WTC11 (cell line): ENCODE results near the gene DISC1. TPM values are rescaled to one million over a fixed set of nuclear protein-coding genes. Genes with fewer than 3 reads are reported as not detected.

ENCODE experiments used
- ATAC-seq: fragments of 200-7000 bp; cut with Tn5 transposase; 2 replicates; pipeline ENCODE4 v1.10.0; 2021; ENCODE audit warnings: mild to moderate bottlenecking, moderate library complexity
- CTCF ChIA-PET: fragments of 300-600 bp; sonication (Branson Sonifier 250); formaldehyde crosslinking; loops from one replicate; lab custom pipeline; 2021; ENCODE audit warnings: antibody characterized with exemption; lab: Charles Lee
- POLR2A ChIA-PET: fragments of 350-600 bp; sonication (Branson Sonifier 250); formaldehyde crosslinking; loops from one replicate; lab custom pipeline; 2021; ENCODE audit warnings: antibody characterized with exemption; lab: Charles Lee
- DNase-seq: peaks from one replicate; pipeline ENCODE4 v3.0.0; 2021; ENCODE audit warnings: low spot score
- H3K27ac Mint-ChIP-seq: 2 replicates; pipeline ENCODE4 v1.8.0; 2021; ENCODE audit warnings: mixed read lengths
- H3K27me3 Mint-ChIP-seq: 2 replicates; pipeline ENCODE4 v1.8.0; 2021; ENCODE audit warnings: low read depth, mild to moderate bottlenecking, moderate library complexity, mixed read lengths
- H3K36me3 Mint-ChIP-seq: 2 replicates; pipeline ENCODE4 v1.8.0; 2021; ENCODE audit warnings: mixed read lengths
- H3K4me1 Mint-ChIP-seq: 2 replicates; pipeline ENCODE4 v1.8.0; 2022; ENCODE audit warnings: mixed read lengths
- H3K4me3 Mint-ChIP-seq: 2 replicates; pipeline ENCODE4 v1.8.0; 2021; ENCODE audit warnings: mild to moderate bottlenecking, moderate library complexity, mixed read lengths
- H3K9me3 Mint-ChIP-seq: 2 replicates; pipeline ENCODE4 v1.8.0; 2021; ENCODE audit warnings: mixed read lengths
- AFF4 ChIP-seq: sonication (generic); formaldehyde crosslinking; IDR thresholded peaks from 2 replicates; pipeline ENCODE4 v1.8.1; 2023; ENCODE audit warnings: mild to moderate bottlenecking, missing genetic modification reagents, borderline replicate concordance
- E2F5 ChIP-seq: sonication (generic); formaldehyde crosslinking; IDR thresholded peaks from 2 replicates; pipeline ENCODE4 v1.8.1; 2022; ENCODE audit warnings: mild to moderate bottlenecking, moderate library complexity, missing genetic modification reagents
- EMX1 ChIP-seq: fragments of 250-450 bp; sonication (Bioruptor Pico); IDR thresholded peaks from 2 replicates; pipeline ENCODE4 v1.8.0; 2021; ENCODE audit warnings: mild to moderate bottlenecking
- ESRRA ChIP-seq: sonication (generic); formaldehyde crosslinking; IDR thresholded peaks from 2 replicates; pipeline ENCODE4 v1.8.1; 2022; ENCODE audit warnings: mild to moderate bottlenecking, missing genetic modification reagents, borderline replicate concordance
- KAT7 ChIP-seq: sonication (generic); formaldehyde crosslinking; IDR thresholded peaks from 2 replicates; pipeline ENCODE4 v1.8.1; 2023; ENCODE audit warnings: missing genetic modification reagents, mild to moderate bottlenecking, borderline replicate concordance
- MYBL2 ChIP-seq: sonication (generic); formaldehyde crosslinking; IDR thresholded peaks from 2 replicates; pipeline ENCODE4 v1.8.1; 2023; ENCODE audit warnings: mild to moderate bottlenecking, moderate library complexity, missing genetic modification reagents
- NFE2L1 ChIP-seq: sonication (generic); formaldehyde crosslinking; IDR thresholded peaks from 2 replicates; pipeline ENCODE4 v1.8.1; 2023; ENCODE audit warnings: missing genetic modification reagents
- NR3C1 ChIP-seq: sonication (generic); formaldehyde crosslinking; conservative IDR thresholded peaks from 2 replicates; pipeline ENCODE4 v1.8.1; 2023; ENCODE audit warnings: low read depth, mild to moderate bottlenecking, missing genetic modification reagents
- RORB ChIP-seq: fragments of 250-450 bp; sonication (Bioruptor Pico); IDR thresholded peaks from 2 replicates; pipeline ENCODE4 v1.9.0; 2021; ENCODE audit warnings: mild to moderate bottlenecking
- SP1 ChIP-seq: sonication (generic); formaldehyde crosslinking; conservative IDR thresholded peaks from 2 replicates; pipeline ENCODE4 v1.8.1; 2022; ENCODE audit warnings: missing genetic modification reagents
- TP53 ChIP-seq: sonication (generic); formaldehyde crosslinking; IDR thresholded peaks from 2 replicates; pipeline ENCODE4 v1.8.1; 2023; ENCODE audit warnings: mild to moderate bottlenecking, missing genetic modification reagents
- ZNF219 ChIP-seq: sonication (generic); formaldehyde crosslinking; IDR thresholded peaks from 2 replicates; pipeline ENCODE4 v1.8.0; 2023; ENCODE audit warnings: missing genetic modification reagents, mild to moderate bottlenecking, borderline replicate concordance
- ZNF425 ChIP-seq: fragments of 250-450 bp; sonication (Bioruptor Pico); conservative IDR thresholded peaks from 2 replicates; pipeline ENCODE4 v1.9.0; 2021; ENCODE audit warnings: mild to moderate bottlenecking
- total RNA-seq: library from RNA; stranded (reverse); gene quantifications from 3 replicates; pipeline ENCODE4 v1.2.3, GENCODE V29; 2021
- TF ChIP-seq, protein P1 (sequence below): sonication (generic); formaldehyde crosslinking; IDR thresholded peaks from 2 replicates; pipeline ENCODE4 v1.8.0; 2022; ENCODE audit warnings: mild to moderate bottlenecking, missing genetic modification reagents
- TF ChIP-seq, protein P2 (sequence below): fragments of 250-450 bp; sonication (Bioruptor Pico); IDR thresholded peaks from 2 replicates; pipeline ENCODE4 v1.9.0; 2021; ENCODE audit warnings: mild to moderate bottlenecking, borderline replicate concordance
- TF ChIP-seq, protein P3 (sequence below): sonication (generic); formaldehyde crosslinking; IDR thresholded peaks from 2 replicates; pipeline ENCODE4 v1.8.0; 2023; ENCODE audit warnings: mild to moderate bottlenecking, missing genetic modification reagents

Gene DISC1
- total RNA-seq, 1 experiment from 2014 or later, result 5.5 TPM

- ATAC-seq, result no peak
- H3K9me3 Mint-ChIP-seq, result no peaks in the 10 kb centered on the region
- ChIA-PET CTCF (interaction anchor here (1.3 kb wide), 1 partner anchor 101 kb away, joined by 9 read pairs; no protein-coding TSS in a partner anchor), POLR2A (no interaction called here)
- TF ChIP-seq NFE2L1 (CRISPR knock-in tag) (no peak), ZNF425 (no peak), AFF4 (CRISPR knock-in tag) (no peak)
- TF ChIP-seq, all 79 proteins: peak for 0
- H3K27me3 Mint-ChIP-seq, result peaks cover 4% of the 10 kb centered on the region
- no peak for DNase-seq
- no peak overlapping the region for H3K4me3 Mint-ChIP-seq
- H3K27ac Mint-ChIP-seq, result no peak overlapping the region
- H3K36me3 Mint-ChIP-seq, result no peaks in the 10 kb centered on the region
- peaks cover 7% of the 10 kb centered on the region for H3K4me1 Mint-ChIP-seq
Observed at GRCh38 chr1:231882333-231882732, 255.7 kb downstream of the DISC1 start.

GRCh38 chr1:231882790-231883189, 256.2 kb downstream of the DISC1 start:
- no peak for ATAC-seq
- Mint-ChIP-seq H3K9me3 (no peaks in the 10 kb centered on the region), H3K4me1 (peaks cover 7% of the 10 kb centered on the region), H3K36me3 (no peaks in the 10 kb centered on the region), H3K27me3 (peaks cover 4% of the 10 kb centered on the region), H3K27ac (no peak overlapping the region), H3K4me3 (no peak overlapping the region)
- TF ChIP-seq E2F5 (CRISPR knock-in tag) (no peak), ZNF219 (CRISPR knock-in tag) (no peak), EMX1 (CRISPR knock-in tag) (no peak), KAT7 (CRISPR knock-in tag) (no peak), ESRRA (CRISPR knock-in tag) (no peak), NR3C1 (CRISPR knock-in tag) (no peak), SP1 (CRISPR knock-in tag) (no peak), TP53 (CRISPR knock-in tag) (no peak), MYBL2 (CRISPR knock-in tag) (no peak), RORB (CRISPR knock-in tag) (no peak), ZNF425 (no peak)
- TF ChIP-seq, protein P1, sequence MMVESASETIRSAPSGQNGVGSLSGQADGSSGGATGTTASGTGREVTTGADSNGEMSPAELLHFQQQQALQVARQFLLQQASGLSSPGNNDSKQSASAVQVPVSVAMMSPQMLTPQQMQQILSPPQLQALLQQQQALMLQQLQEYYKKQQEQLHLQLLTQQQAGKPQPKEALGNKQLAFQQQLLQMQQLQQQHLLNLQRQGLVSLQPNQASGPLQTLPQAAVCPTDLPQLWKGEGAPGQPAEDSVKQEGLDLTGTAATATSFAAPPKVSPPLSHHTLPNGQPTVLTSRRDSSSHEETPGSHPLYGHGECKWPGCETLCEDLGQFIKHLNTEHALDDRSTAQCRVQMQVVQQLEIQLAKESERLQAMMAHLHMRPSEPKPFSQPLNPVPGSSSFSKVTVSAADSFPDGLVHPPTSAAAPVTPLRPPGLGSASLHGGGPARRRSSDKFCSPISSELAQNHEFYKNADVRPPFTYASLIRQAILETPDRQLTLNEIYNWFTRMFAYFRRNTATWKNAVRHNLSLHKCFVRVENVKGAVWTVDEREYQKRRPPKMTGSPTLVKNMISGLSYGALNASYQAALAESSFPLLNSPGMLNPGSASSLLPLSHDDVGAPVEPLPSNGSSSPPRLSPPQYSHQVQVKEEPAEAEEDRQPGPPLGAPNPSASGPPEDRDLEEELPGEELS (CRISPR knock-in tag), result no peak
- TF ChIP-seq, protein P2, sequence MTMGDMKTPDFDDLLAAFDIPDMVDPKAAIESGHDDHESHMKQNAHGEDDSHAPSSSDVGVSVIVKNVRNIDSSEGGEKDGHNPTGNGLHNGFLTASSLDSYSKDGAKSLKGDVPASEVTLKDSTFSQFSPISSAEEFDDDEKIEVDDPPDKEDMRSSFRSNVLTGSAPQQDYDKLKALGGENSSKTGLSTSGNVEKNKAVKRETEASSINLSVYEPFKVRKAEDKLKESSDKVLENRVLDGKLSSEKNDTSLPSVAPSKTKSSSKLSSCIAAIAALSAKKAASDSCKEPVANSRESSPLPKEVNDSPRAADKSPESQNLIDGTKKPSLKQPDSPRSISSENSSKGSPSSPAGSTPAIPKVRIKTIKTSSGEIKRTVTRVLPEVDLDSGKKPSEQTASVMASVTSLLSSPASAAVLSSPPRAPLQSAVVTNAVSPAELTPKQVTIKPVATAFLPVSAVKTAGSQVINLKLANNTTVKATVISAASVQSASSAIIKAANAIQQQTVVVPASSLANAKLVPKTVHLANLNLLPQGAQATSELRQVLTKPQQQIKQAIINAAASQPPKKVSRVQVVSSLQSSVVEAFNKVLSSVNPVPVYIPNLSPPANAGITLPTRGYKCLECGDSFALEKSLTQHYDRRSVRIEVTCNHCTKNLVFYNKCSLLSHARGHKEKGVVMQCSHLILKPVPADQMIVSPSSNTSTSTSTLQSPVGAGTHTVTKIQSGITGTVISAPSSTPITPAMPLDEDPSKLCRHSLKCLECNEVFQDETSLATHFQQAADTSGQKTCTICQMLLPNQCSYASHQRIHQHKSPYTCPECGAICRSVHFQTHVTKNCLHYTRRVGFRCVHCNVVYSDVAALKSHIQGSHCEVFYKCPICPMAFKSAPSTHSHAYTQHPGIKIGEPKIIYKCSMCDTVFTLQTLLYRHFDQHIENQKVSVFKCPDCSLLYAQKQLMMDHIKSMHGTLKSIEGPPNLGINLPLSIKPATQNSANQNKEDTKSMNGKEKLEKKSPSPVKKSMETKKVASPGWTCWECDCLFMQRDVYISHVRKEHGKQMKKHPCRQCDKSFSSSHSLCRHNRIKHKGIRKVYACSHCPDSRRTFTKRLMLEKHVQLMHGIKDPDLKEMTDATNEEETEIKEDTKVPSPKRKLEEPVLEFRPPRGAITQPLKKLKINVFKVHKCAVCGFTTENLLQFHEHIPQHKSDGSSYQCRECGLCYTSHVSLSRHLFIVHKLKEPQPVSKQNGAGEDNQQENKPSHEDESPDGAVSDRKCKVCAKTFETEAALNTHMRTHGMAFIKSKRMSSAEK (CRISPR knock-in tag), result no peak
- TF ChIP-seq, protein P3, sequence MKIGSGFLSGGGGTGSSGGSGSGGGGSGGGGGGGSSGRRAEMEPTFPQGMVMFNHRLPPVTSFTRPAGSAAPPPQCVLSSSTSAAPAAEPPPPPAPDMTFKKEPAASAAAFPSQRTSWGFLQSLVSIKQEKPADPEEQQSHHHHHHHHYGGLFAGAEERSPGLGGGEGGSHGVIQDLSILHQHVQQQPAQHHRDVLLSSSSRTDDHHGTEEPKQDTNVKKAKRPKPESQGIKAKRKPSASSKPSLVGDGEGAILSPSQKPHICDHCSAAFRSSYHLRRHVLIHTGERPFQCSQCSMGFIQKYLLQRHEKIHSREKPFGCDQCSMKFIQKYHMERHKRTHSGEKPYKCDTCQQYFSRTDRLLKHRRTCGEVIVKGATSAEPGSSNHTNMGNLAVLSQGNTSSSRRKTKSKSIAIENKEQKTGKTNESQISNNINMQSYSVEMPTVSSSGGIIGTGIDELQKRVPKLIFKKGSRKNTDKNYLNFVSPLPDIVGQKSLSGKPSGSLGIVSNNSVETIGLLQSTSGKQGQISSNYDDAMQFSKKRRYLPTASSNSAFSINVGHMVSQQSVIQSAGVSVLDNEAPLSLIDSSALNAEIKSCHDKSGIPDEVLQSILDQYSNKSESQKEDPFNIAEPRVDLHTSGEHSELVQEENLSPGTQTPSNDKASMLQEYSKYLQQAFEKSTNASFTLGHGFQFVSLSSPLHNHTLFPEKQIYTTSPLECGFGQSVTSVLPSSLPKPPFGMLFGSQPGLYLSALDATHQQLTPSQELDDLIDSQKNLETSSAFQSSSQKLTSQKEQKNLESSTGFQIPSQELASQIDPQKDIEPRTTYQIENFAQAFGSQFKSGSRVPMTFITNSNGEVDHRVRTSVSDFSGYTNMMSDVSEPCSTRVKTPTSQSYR (CRISPR knock-in tag), result no peak
- DNase-seq, result no peak
- POLR2A ChIA-PET, result no interaction called here
- CTCF ChIA-PET, result interaction anchor here (1.0 to 1.6 kb wide), 7 partner anchors 16 to 345 kb away, joined by 3 to 9 read pairs (median 4); no protein-coding TSS in a partner anchor
